Measurements from ENCODE around the gene CHRND. TPM values are rescaled to one million over a fixed set of nuclear protein-coding genes. Genes with fewer than 3 reads are reported as not detected.
A peak's percentile ranks its signal among the peaks of the same experiment; 100 is the strongest.

CHRND gene
- total RNA-seq, 1 experiment from 2014 or later, result not detected

DNA sequence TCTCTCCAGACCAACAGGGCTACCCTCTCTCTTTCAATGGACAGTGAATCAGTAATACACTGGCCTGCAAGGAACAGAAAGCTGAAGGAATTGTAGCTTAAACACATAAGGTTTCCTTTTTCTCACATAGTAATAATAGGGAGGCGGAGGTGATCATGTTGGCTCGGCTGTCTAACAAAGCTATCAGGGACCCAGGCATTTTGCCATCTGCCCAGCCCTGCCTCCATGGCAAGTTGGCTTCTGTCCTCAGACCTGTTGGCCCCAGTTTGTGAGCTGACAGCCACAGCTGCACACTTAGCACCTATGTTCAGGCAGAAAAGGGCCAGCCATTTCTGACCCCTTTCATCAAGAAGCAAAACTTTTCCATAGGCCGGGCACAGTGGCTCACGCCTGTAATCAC is 11.5 kb downstream of the CHRND start:
- in situ Hi-C loops (cut with HindIII; ENCODE audit: low sequenced_read_pairs), result no loop called here
- DNase-seq (ENCODE audit: low spot score), result no peak

- in situ Hi-C loops (cut with HindIII; ENCODE audit: low sequenced_read_pairs), result no loop called here
- DNase-seq (ENCODE audit: low spot score), result no peak
Observed at GRCh38 chr2:232538671-232539070, 12.7 kb downstream of the CHRND start.

GRCh38 chr2:232539298-232540231 is 13.6 kb downstream of the CHRND start, which contains the start of gene CHRNG:
CHRNG (plus strand) TSS chr2:232539692; CDS start chr2:232539748, 56 bp downstream.
- in situ Hi-C loops (cut with HindIII; ENCODE audit: low sequenced_read_pairs), result no loop called here
- no peak for DNase-seq (ENCODE audit: low spot score)

- no peak for DNase-seq (ENCODE audit: low spot score)
- in situ Hi-C loops (cut with HindIII; ENCODE audit: low sequenced_read_pairs), result no loop called here
Observed at GRCh38 chr2:232540441-232541041, 14.6 kb downstream of the CHRND start.

GRCh38 chr2:232541195-232541960 is 15.4 kb downstream of the CHRND start:
- DNase-seq (ENCODE audit: low spot score), result no peak
- in situ Hi-C loops (cut with HindIII; ENCODE audit: low sequenced_read_pairs), result no loop called here

GRCh38 chr2:232541961-232542714 is 16.2 kb downstream of the CHRND start:
- in situ Hi-C loops (cut with HindIII; ENCODE audit: low sequenced_read_pairs), result no loop called here

GRCh38 chr2:232542715-232543467 is 16.9 kb downstream of the CHRND start:
- in situ Hi-C loops (cut with HindIII; ENCODE audit: low sequenced_read_pairs), result no loop called here
- DNase-seq (ENCODE audit: low spot score), result no peak

More at GRCh38 chr2:232541961-232542714, 16.2 kb downstream of the CHRND start:
- DNase-seq (ENCODE audit: low spot score), result no peak

DNA sequence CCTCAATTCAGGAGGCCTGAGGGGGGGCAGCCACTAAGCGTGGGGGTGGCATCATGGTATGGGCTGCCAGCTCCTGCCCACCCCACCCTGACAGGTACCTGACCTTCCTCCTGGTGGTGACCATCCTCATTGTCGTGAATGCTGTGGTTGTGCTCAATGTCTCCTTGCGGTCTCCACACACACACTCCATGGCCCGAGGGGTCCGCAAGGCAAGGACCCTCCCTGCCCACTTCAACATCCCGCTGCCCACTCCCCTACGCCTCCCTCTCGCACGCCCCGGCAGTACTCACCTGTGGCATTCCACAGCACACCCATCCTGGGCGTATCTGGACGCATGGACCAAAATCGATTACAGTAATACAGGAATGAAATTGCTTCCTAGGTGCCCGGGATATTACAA is 17.5 kb downstream of the CHRND start:
- in situ Hi-C loops (cut with HindIII; ENCODE audit: low sequenced_read_pairs), result no loop called here
- no peak for DNase-seq (ENCODE audit: low spot score)

GRCh38 chr2:232543928-232544631 is 18.1 kb downstream of the CHRND start:
- no peak for DNase-seq (ENCODE audit: low spot score)
- in situ Hi-C loops (cut with HindIII; ENCODE audit: low sequenced_read_pairs), result no loop called here

GRCh38 chr2:232544674-232545073 is 18.7 kb downstream of the CHRND start:
- in situ Hi-C loops (cut with HindIII; ENCODE audit: low sequenced_read_pairs), result no loop called here
- no peak for DNase-seq (ENCODE audit: low spot score)

DNA sequence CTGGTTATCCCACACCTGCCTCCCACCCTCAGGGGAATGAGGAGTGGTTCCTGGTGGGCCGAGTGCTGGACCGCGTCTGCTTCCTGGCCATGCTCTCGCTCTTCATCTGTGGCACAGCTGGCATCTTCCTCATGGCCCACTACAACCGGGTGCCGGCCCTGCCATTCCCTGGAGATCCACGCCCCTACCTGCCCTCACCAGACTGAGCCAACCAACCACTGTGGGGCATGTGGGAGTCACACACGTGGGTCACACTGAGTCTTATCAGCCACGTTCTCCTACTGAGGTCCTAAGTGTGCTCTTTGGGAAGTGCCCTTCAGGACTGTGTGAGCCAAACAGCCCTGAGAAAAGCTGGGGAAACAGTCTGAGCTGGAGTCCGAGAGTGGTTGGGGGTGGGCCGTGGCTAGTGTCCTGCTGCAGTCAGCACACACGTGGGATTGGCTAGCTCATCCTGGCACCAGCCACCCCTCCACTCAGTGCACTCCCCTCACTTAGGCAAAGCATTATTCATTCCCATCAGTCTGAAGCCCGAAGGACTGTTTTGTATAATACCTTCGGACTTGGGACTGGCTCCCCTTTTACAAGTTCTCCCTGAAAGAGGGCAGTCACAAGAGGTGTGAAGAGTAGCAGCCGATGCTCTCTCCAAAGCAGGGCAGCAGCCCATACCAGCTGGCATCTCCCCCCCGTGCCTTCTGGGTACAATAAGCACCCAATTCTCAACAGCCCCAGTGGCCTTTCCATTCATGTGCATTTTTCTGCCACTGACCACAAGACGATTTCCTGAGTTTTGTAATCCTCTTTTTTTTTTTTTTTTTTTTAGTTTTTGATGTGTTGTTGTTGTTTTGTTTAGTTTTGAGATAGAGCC is 19.8 kb downstream of the CHRND start:
- in situ Hi-C loops (cut with HindIII; ENCODE audit: low sequenced_read_pairs), result no loop called here

GRCh38 chr2:232547991-232548390 is 22.0 kb downstream of the CHRND start:
- in situ Hi-C loops (cut with HindIII; ENCODE audit: low sequenced_read_pairs), result no loop called here
- no peak for DNase-seq (ENCODE audit: low spot score)

More for the DNA sequence above, 19.8 kb downstream of the CHRND start:
- DNase-seq (ENCODE audit: low spot score), result no peak

GRCh38 chr2:232549655-232550353 is 23.8 kb downstream of the CHRND start:
- no peak for DNase-seq (ENCODE audit: low spot score)
- in situ Hi-C loops (cut with HindIII; ENCODE audit: low sequenced_read_pairs), result no loop called here

DNA sequence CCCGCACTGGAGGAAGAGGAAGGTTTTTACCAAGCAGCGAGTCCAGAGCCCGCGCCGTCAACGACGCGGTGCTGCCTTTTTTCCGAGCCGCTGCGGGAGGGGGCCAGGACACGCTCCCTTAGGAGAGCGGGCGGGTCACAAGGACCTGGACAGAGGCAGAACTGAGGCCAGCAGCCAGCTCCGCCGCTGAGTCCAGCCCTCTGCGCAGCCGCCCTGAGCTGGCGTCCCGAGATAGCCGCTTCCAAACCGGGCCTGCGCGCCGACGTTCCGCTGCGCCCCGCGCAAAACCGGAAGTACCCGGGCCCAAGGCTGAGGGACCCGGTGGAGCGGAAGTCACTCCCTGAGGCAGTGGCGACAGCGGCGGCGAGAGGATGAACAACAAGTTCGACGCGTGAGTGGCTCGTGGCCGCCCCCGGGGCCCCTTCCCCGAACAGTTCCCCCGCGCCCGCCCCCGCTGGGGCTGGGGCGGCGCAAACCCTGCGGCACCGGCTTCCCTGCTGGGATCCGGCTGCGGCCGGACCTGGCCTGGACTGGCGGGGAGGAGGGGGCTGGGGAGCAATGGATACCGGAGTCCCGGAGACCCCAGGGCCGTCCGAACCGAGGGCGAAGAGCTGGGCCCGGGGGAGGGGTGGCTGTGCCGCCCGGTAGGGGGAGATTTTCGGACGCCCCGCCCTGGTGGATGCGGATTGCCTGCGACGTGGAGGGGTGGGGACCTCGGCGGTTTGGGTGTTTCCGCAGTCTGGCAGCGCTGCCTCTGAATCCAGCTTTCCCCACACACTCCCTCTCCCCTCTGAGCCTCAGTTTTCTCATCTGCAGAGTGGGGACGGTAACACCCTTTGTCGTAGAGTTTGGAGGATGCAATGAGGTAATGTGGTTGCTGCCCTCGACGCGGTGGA is 24.6 kb downstream of the CHRND start, which contains the start of the genes EIF4E2 and TIGD1:
Gene EIF4E2, plus strand, starts transcription at position 336 of the 896 bp plus-strand sequence. Its CDS starts 36 bp downstream, at position 372.
Gene TIGD1, minus strand, starts transcription at position 204 of the 896 bp plus-strand sequence. CDS start 675 bp downstream, outside the sequence.
- DNase-seq (ENCODE audit: low spot score), result peak; percentile 93

GRCh38 chr2:232551250-232551638 is 25.3 kb downstream of the CHRND start:
- DNase-seq (ENCODE audit: low spot score), result no peak
- in situ Hi-C loops (cut with HindIII; ENCODE audit: low sequenced_read_pairs), result no loop called here

More for the DNA sequence above, 24.6 kb downstream of the CHRND start, which contains the start of the genes EIF4E2 and TIGD1:
- in situ Hi-C loops (cut with HindIII; ENCODE audit: low sequenced_read_pairs), result no loop called here

Measured in G401 (cell line).